Stomach (tissue), 9 donors: ENCODE measurements around the gene TNFRSF14. TPM values are rescaled to one million over a fixed set of nuclear protein-coding genes. Genes with fewer than 3 reads are reported as not detected.
A peak's percentile ranks its signal among the peaks of the same experiment; 100 is the strongest.

Source experiments
- DNase-seq, 2 donors: peaks; one replicate each; pipeline versions ENCODE4 v3.0.0 to v3.0.0-alpha.2; 2013 to 2019
- H3K27ac ChIP-seq, 5 donors: fragments of 200-600 bp in 4 of 5; sonication (generic) in 4 of 5; one replicate each; pipeline ENCODE4 v1.5.1; 2013 to 2019; ENCODE audit warnings: mild to moderate bottlenecking in 1 of 5, moderate library complexity in 1 of 5
- H3K27me3 ChIP-seq, 3 donors: fragments of 200-600 bp; sonication (generic); one replicate each; pipeline ENCODE4 v1.5.1; 2017 to 2019; ENCODE audit warnings: mixed run types in 1 of 3
- H3K36me3 ChIP-seq, 4 donors: fragments of 200-600 bp; sonication (generic); 1 replicate in 3 of 4; 2 replicates in 1 of 4; pipeline ENCODE4 v1.5.1; 2016 to 2019
- H3K4me1 ChIP-seq, 4 donors: fragments of 200-600 bp; sonication (generic); one replicate each; pipeline ENCODE4 v1.5.1; 2016 to 2019
- H3K4me3 ChIP-seq, 4 donors: fragments of 200-600 bp; sonication (generic) in 3 of 4; one replicate each; pipeline ENCODE4 v1.5.1; 2016 to 2019; ENCODE audit warnings: mild to moderate bottlenecking in 1 of 4
- H3K9me3 ChIP-seq, 4 donors: fragments of 200-600 bp; sonication (generic); one replicate each; pipeline ENCODE4 v1.5.1; 2016 to 2019
- CTCF ChIP-seq, 7 experiments: fragments of 450-650 bp in 4 of 7; fragments of 200-600 bp in 3 of 7; sonication (generic) in 3 of 7; IDR thresholded peaks; one replicate each; pipeline ENCODE4 v1.5.1; 2016 to 2019; ENCODE audit warnings: antibody characterized with exemption in 7 of 7, control low read depth in 2 of 7, mild to moderate bottlenecking in 1 of 7
- EP300 ChIP-seq: sonication (generic); formaldehyde crosslinking; IDR thresholded peaks from one replicate; pipeline ENCODE4 v1.6.1; 2017; ENCODE audit warnings: antibody characterized with exemption
- POLR2A ChIP-seq, 4 donors: fragments of 450-650 bp; IDR thresholded peaks; one replicate each; pipeline ENCODE4 v1.6.1; 2016; ENCODE audit warnings: antibody characterized with exemption in 4 of 4, control low read depth in 2 of 4, mild to moderate bottlenecking in 1 of 4, moderate library complexity in 1 of 4
- POLR2AphosphoS5 ChIP-seq, 3 donors: sonication (generic); formaldehyde crosslinking; IDR thresholded peaks; one replicate each; pipeline ENCODE4 v1.6.1; 2016; ENCODE audit warnings: antibody characterized with exemption in 3 of 3
- WGBS, 5 donors: extraction: QIAGEN DNeasy Blood & Tissue Kit in 3 of 5; methylation state at CpG; one replicate each; pipeline versions ENCODE4 v1.1.5 to v1.1.7; 2013 to 2018; 5-methylcytosine and 5-hydroxymethylcytosine counted together
- intact Hi-C: fragments of 100-400 bp; cut with DNase I; formaldehyde crosslinking; loops from one replicate; pipeline ENCODE4 v1.15.1; 2023; ENCODE audit warnings: low total_unique reads
- polyA plus RNA-seq, 3 donors: library from polyadenylated mRNA; stranded (reverse); fragments of 200-250 nt; gene quantifications; one replicate each; pipeline ENCODE4 v1.2.3, GENCODE V29; 2013
- total RNA-seq, 5 donors: library from RNA; depleted of rRNA; stranded (reverse); fragments of >200 nt; gene quantifications; one replicate each; pipeline versions ENCODE4 v1.1.0 to v1.2.3, GENCODE V29; 2014 to 2016
- donor health status: healthy with polysubstance abuse.
- donor health status: Bipolar disorder and iron deficiency.
- donor health status: healthy.

TNFRSF14 gene
- total and polyA plus RNA-seq, 8 donors, result 33.2 to 413 (median 103) TPM

DNA sequence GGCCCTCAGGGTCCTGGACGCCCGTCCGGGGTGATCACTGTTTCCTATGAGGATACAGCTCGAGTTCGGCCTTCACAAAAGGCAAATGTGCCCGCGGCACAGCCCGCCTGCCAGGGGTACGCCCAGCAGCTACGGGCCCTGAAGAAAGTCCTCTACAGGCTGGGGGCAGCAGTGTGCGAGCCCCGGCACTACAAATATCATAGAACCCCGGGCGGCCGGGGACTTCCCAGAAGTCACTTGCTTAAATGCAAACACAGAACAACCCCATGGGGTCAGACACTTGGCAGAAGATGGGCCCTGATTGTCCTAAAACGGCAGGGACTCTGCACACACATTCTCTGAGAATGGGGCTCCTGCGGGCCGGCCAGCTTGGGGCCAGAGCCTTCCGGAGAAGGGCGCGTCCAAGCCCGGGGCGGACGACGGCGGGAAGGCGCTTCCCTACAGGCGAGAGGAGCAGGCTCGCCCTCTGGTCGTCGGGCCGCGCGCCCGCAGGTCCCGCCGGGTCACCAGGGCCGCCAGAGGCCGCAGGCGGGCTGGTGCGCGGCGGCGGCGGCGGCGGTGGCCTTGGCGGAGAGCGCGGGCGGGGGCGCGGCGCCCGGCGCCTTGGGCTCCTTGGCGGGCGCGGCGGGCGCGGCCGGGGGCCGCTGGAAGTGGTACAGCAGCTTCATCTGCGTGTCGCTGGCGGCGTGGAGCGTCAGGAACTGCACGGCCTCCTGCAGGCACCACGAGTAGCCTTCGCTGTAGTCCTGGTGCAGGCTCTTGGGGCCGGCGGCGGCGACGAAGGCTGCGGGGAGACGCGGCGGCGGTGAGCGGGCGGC lies 27.0 kb upstream of the TNFRSF14 start:
- no peaks in the 10 kb centered on the region for H3K9me3 ChIP-seq
- 4 to 28% (median 6%) methylated on average over 20 to 84 of the region's 84 CpGs for WGBS, 5 donors
- peak overlapping the region; percentile 31 to 55 (median 36) for H3K4me3 ChIP-seq
- H3K4me1 ChIP-seq, result peaks cover 60 to 68% (median 67%) of the 10 kb centered on the region in 4 donors
- no peaks in the 10 kb centered on the region for H3K36me3 ChIP-seq
- no peak for DNase-seq
- no peak for TF ChIP-seq POLR2A (IDR thresholded peaks at IDR 0.05)
- no peak for TF ChIP-seq EP300
- TF ChIP-seq POLR2AphosphoS5 (IDR thresholded peaks at IDR 0.05), result no peak
- no peak for TF ChIP-seq CTCF (IDR thresholded peaks at IDR 0.05)
- peaks cover 0 to 73% (median 50%) of the 10 kb centered on the region in 3 donors for H3K27me3 ChIP-seq
- intact Hi-C loops, result no loop called here
- H3K27ac ChIP-seq, result peak overlapping the region in 2 of 5 donors; percentile 38 to 46

GRCh38 chr1:2529784-2530512 lies 26.2 kb upstream of the TNFRSF14 start, which contains the start of gene HES5:
HES5 (minus strand) TSS chr1:2530263; CDS start chr1:2530164, 99 bp downstream.
- Histone ChIP-seq H3K27ac (peak within 1 kb of the TSS in 4 of 5 donors; percentile 19 to 62 (median 32)), H3K9me3 (no peaks in the 10 kb centered on the region), H3K4me1 (peaks cover 55 to 67% (median 65%) of the 10 kb centered on the region in 4 donors), H3K36me3 (no peaks in the 10 kb centered on the region), H3K27me3 (peaks cover 0 to 80% (median 50%) of the 10 kb centered on the region in 3 donors), H3K4me3 (peak within 1 kb of the TSS; percentile 31 to 55 (median 36))
- TF ChIP-seq CTCF (IDR thresholded peaks at IDR 0.05) (no peak), POLR2AphosphoS5 (IDR thresholded peaks at IDR 0.05) (no peak), EP300 (no peak), POLR2A (IDR thresholded peaks at IDR 0.05) (no peak)
- intact Hi-C loops, result no loop called here
- 0 to 2% (median 2%) methylated on average over 10 to 91 of the region's 91 CpGs for WGBS, 5 donors
- DNase-seq, result peak; percentile 51 to 69

GRCh38 chr1:2530513-2531361 lies 25.4 kb upstream of the TNFRSF14 start:
- TF ChIP-seq POLR2A (IDR thresholded peaks at IDR 0.05) (no peak), CTCF (IDR thresholded peaks at IDR 0.05) (no peak), POLR2AphosphoS5 (IDR thresholded peaks at IDR 0.05) (no peak), EP300 (no peak)
- Histone ChIP-seq H3K36me3 (no peaks in the 10 kb centered on the region), H3K9me3 (no peaks in the 10 kb centered on the region), H3K27me3 (peaks cover 0 to 88% (median 57%) of the 10 kb centered on the region in 3 donors), H3K4me1 (peaks cover 52 to 66% (median 65%) of the 10 kb centered on the region in 4 donors), H3K4me3 (peak overlapping the region; percentile 31 to 55 (median 36)), H3K27ac (peak overlapping the region in 4 of 5 donors; percentile 19 to 62 (median 32))
- peak; percentile 33 to 76 for DNase-seq
- 6 to 16% (median 12%) methylated on average over 15 to 30 of the region's 30 CpGs for WGBS, 5 donors
- intact Hi-C loops, result no loop called here
